Panc1 (cell line): Measurements from ENCODE around the gene TMEM61. TPM values are rescaled to one million over a fixed set of nuclear protein-coding genes. Genes with fewer than 3 reads are reported as not detected.

Source experiments
- ATAC-seq: fragments of 200-7000 bp; cut with Tn5 transposase; 2 replicates; pipeline ENCODE4 v1.9.1; 2020; ENCODE audit warnings: mild to moderate bottlenecking, moderate library complexity
- BruUV-seq: library from RNA; stranded (reverse); fragments of 400-500 nt; replicated peaks from 2 replicates; lab custom pipeline; 2021; lab: Mats Ljungman, UMichigan
- CTCF ChIA-PET: fragments of 300-600 bp; sonication (Branson Sonifier 250); formaldehyde crosslinking; loops from one replicate; lab custom pipeline; 2022; ENCODE audit warnings: antibody characterized with exemption; lab: Charles Lee
- POLR2A ChIA-PET: fragments of 300-600 bp; sonication (Branson Sonifier 250); formaldehyde crosslinking; loops from one replicate; lab custom pipeline; 2022; ENCODE audit warnings: antibody characterized with exemption; lab: Charles Lee
- DNase-seq: peaks from one replicate; pipeline ENCODE4 v3.0.0-alpha.2; 2010; ENCODE audit warnings: low read depth, low spot score
- H3K27ac ChIP-seq: 2 replicates; pipeline ENCODE4 v1.5.1; 2011; ENCODE audit warnings: mild to moderate bottlenecking, low read length, inconsistent platforms
- H3K27me3 ChIP-seq: fragments of 200-500 bp; sonication (Bioruptor generic); 2 replicates; pipeline ENCODE4 v1.6.0; 2014; ENCODE audit warnings: low read length, inconsistent platforms; ENCODE audit not compliant: control insufficient read depth, insufficient read depth
- H3K36me3 ChIP-seq: fragments of 200-500 bp; sonication (Bioruptor generic); 2 replicates; pipeline ENCODE4 v1.5.1; 2014; ENCODE audit warnings: inconsistent platforms, mild to moderate bottlenecking, low read length, moderate library complexity; ENCODE audit not compliant: control insufficient read depth, insufficient read depth
- H3K4me1 ChIP-seq: 2 replicates; pipeline ENCODE4 v1.5.1; 2011; ENCODE audit warnings: inconsistent platforms, mild to moderate bottlenecking, low read length, moderate library complexity; ENCODE audit not compliant: control insufficient read depth, insufficient read depth
- H3K4me3 ChIP-seq, 2 experiments: 2 replicates each; pipeline ENCODE4 v1.5.1; 2011 to 2012; ENCODE audit warnings: low read depth in 2 of 2, low read length in 2 of 2, mild to moderate bottlenecking in 2 of 2, inconsistent platforms in 1 of 2, moderate library complexity in 1 of 2
- H3K9me3 ChIP-seq: fragments of 200-500 bp; sonication (Bioruptor generic); 2 replicates; pipeline ENCODE4 v1.5.1; 2014; ENCODE audit warnings: low read depth, mild to moderate bottlenecking, inconsistent platforms, low read length, moderate library complexity; ENCODE audit not compliant: control insufficient read depth, insufficient read depth
- POLR2AphosphoS5 ChIP-seq: IDR thresholded peaks from 2 replicates; pipeline ENCODE4 v1.6.1; 2012; ENCODE audit warnings: mild to moderate bottlenecking, low read depth, low read length, moderate library complexity
- SIN3A ChIP-seq: IDR thresholded peaks from 2 replicates; pipeline ENCODE4 v1.6.1; 2012; ENCODE audit warnings: low read depth, mild to moderate bottlenecking, low read length, moderate library complexity, borderline replicate concordance; ENCODE audit not compliant: insufficient read depth
- TCF7L2 ChIP-seq: IDR thresholded peaks from 2 replicates; pipeline ENCODE4 v1.6.1; 2011; ENCODE audit warnings: mild to moderate bottlenecking, low read depth, low read length, inconsistent platforms
- in situ Hi-C: cut with HindIII; loops from 2 replicates; pipeline ENCODE4 v1.10.0; 2016; ENCODE audit warnings: low sequenced_read_pairs, low pct_unique_long_range_greater_than_20kb
- intact Hi-C: fragments of 100-400 bp; cut with micrococcal nuclease; formaldehyde crosslinking; loops from one replicate; pipeline ENCODE4 v1.10.0; 2022; ENCODE audit not compliant: unreplicated experiment
- total RNA-seq: library from RNA; stranded (reverse); gene quantifications from one replicate; pipeline ENCODE4 v1.2.1, GENCODE V29; 2021; ENCODE audit not compliant: unreplicated experiment
- TF ChIP-seq, protein P1 (sequence below), 2 experiments: IDR thresholded peaks; 2 replicates each; pipeline ENCODE4 v1.6.1; 2011 to 2012; ENCODE audit warnings: low read depth in 2 of 2, control low read depth in 1 of 2, low read length in 1 of 2, mild to moderate bottlenecking in 1 of 2, moderate library complexity in 1 of 2; ENCODE audit not compliant: insufficient read depth in 1 of 2
- TF ChIP-seq, protein P2 (sequence below): fragments of 450-650 bp; IDR thresholded peaks from 2 replicates; pipeline ENCODE4 v1.5.1; 2017; ENCODE audit warnings: mild to moderate bottlenecking

TMEM61 gene
- total RNA-seq, 1 experiment from 2014 or later, result not detected

GRCh38 chr1:54991939-54992338 is 11.5 kb downstream of the TMEM61 start:
- CTCF ChIA-PET, result no interaction called here
- POLR2A ChIA-PET, result interaction anchor here (0.6 kb wide), 1 partner anchor 26 kb away, joined by 3 read pairs; no protein-coding TSS in a partner anchor
- intact Hi-C loops (no loop called here), in situ Hi-C loops (no loop called here)
- no peaks in the 10 kb centered on the region for H3K4me1 ChIP-seq
- H3K27ac ChIP-seq, result no peak overlapping the region
- H3K9me3 ChIP-seq, result no peaks in the 10 kb centered on the region
- no peaks in the 10 kb centered on the region for H3K36me3 ChIP-seq
- BruUV-seq, result no TSS peak
- no peak for ATAC-seq
- H3K4me3 ChIP-seq, result no peak overlapping the region
- no peak for DNase-seq
- no peaks in the 10 kb centered on the region for H3K27me3 ChIP-seq
- TF ChIP-seq, protein P1, sequence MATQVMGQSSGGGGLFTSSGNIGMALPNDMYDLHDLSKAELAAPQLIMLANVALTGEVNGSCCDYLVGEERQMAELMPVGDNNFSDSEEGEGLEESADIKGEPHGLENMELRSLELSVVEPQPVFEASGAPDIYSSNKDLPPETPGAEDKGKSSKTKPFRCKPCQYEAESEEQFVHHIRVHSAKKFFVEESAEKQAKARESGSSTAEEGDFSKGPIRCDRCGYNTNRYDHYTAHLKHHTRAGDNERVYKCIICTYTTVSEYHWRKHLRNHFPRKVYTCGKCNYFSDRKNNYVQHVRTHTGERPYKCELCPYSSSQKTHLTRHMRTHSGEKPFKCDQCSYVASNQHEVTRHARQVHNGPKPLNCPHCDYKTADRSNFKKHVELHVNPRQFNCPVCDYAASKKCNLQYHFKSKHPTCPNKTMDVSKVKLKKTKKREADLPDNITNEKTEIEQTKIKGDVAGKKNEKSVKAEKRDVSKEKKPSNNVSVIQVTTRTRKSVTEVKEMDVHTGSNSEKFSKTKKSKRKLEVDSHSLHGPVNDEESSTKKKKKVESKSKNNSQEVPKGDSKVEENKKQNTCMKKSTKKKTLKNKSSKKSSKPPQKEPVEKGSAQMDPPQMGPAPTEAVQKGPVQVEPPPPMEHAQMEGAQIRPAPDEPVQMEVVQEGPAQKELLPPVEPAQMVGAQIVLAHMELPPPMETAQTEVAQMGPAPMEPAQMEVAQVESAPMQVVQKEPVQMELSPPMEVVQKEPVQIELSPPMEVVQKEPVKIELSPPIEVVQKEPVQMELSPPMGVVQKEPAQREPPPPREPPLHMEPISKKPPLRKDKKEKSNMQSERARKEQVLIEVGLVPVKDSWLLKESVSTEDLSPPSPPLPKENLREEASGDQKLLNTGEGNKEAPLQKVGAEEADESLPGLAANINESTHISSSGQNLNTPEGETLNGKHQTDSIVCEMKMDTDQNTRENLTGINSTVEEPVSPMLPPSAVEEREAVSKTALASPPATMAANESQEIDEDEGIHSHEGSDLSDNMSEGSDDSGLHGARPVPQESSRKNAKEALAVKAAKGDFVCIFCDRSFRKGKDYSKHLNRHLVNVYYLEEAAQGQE (IDR thresholded peaks at IDR 0.05; ENCODE audit: insufficient read depth in 1 of 2, low read depth in 2 of 2, low read length in 1 of 2), result no peak
- TF ChIP-seq TCF7L2 (no peak), SIN3A (no peak), POLR2AphosphoS5 (no peak)
- TF ChIP-seq, protein P2, sequence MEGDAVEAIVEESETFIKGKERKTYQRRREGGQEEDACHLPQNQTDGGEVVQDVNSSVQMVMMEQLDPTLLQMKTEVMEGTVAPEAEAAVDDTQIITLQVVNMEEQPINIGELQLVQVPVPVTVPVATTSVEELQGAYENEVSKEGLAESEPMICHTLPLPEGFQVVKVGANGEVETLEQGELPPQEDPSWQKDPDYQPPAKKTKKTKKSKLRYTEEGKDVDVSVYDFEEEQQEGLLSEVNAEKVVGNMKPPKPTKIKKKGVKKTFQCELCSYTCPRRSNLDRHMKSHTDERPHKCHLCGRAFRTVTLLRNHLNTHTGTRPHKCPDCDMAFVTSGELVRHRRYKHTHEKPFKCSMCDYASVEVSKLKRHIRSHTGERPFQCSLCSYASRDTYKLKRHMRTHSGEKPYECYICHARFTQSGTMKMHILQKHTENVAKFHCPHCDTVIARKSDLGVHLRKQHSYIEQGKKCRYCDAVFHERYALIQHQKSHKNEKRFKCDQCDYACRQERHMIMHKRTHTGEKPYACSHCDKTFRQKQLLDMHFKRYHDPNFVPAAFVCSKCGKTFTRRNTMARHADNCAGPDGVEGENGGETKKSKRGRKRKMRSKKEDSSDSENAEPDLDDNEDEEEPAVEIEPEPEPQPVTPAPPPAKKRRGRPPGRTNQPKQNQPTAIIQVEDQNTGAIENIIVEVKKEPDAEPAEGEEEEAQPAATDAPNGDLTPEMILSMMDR, result no peak

GRCh38 chr1:54993140-54993539 is 12.7 kb downstream of the TMEM61 start:
- POLR2A ChIA-PET, result no interaction called here

More at GRCh38 chr1:54993140-54993539, 12.7 kb downstream of the TMEM61 start:
- ATAC-seq (no peak), DNase-seq (no peak)
- in situ Hi-C loops (no loop called here), intact Hi-C loops (no loop called here)
- H3K27me3 ChIP-seq, result no peaks in the 10 kb centered on the region
- H3K4me1 ChIP-seq, result no peaks in the 10 kb centered on the region
- no peak overlapping the region for H3K27ac ChIP-seq
- H3K36me3 ChIP-seq, result no peaks in the 10 kb centered on the region
- H3K9me3 ChIP-seq, result no peaks in the 10 kb centered on the region
- H3K4me3 ChIP-seq, result no peak overlapping the region
- no peak for TF ChIP-seq TCF7L2
- TF ChIP-seq, protein P1 (IDR thresholded peaks at IDR 0.05; ENCODE audit: insufficient read depth in 1 of 2, low read depth in 2 of 2, low read length in 1 of 2), result no peak
- TF ChIP-seq, protein P2, result no peak
- TF ChIP-seq POLR2AphosphoS5, result no peak
- TF ChIP-seq SIN3A, result no peak
- CTCF ChIA-PET, result interaction anchor here (0.7 to 1.1 kb wide), 2 partner anchors 48 to 1327 kb away, joined by 3 to 4 read pairs; no protein-coding TSS in a partner anchor
- no TSS peak for BruUV-seq
